T1000 (cell line): ENCODE data around the gene ZDHHC4.

Source experiments
- DNase-seq: peaks from one replicate; lab custom pipeline; 2025; ENCODE audit warnings: mixed read lengths; lab: John Stamatoyannopoulos, UW

ZDHHC4 gene

GRCh38 chr7:6636741-6637543, 59.7 kb downstream of the ZDHHC4 start, which contains the start of gene ZNF316:
Gene ZNF316 (plus strand): TSS chr7:6637318. CDS start chr7:6642410, 5,092 bp downstream.
- no peak for DNase-seq

- DNase-seq = no peak
Measured at GRCh38 chr7:6637544-6638229, 60.4 kb downstream of the ZDHHC4 start.
